SK-N-DZ (cell line): ENCODE data around the gene SMAD1.

Experiments used
- DNase-seq: peaks from one replicate; pipeline ENCODE4 v3.0.0-alpha.2; 2015; ENCODE audit warnings: low spot score

Gene SMAD1

GRCh38 chr4:145488310-145488709, 6.7 kb downstream of the SMAD1 start:
- DNase-seq, result no peak

- no peak for DNase-seq
Measured at GRCh38 chr4:145489556-145489955, 7.9 kb downstream of the SMAD1 start.

GRCh38 chr4:145490361-145490760, 8.7 kb downstream of the SMAD1 start:
- DNase-seq, result no peak

- no peak for DNase-seq
Measured at GRCh38 chr4:145490796-145491195, 9.1 kb downstream of the SMAD1 start.

- no peak for DNase-seq
Measured at GRCh38 chr4:145492376-145492775, 10.7 kb downstream of the SMAD1 start.

GRCh38 chr4:145493166-145493565, 11.5 kb downstream of the SMAD1 start:
- no peak for DNase-seq

GRCh38 chr4:145494666-145495270, 13.1 kb downstream of the SMAD1 start:
- no peak for DNase-seq

GRCh38 chr4:145496292-145496691, 14.6 kb downstream of the SMAD1 start:
- DNase-seq, result no peak

- no peak for DNase-seq
Measured at GRCh38 chr4:145497199-145498149, 15.8 kb downstream of the SMAD1 start.

- DNase-seq, result no peak
Measured at GRCh38 chr4:145498430-145498829, 16.8 kb downstream of the SMAD1 start.

- peak; percentile 45 for DNase-seq
Measured at GRCh38 chr4:145501051-145501660, 19.5 kb downstream of the SMAD1 start.

- DNase-seq, result no peak
Measured at GRCh38 chr4:145502809-145503208, 21.2 kb downstream of the SMAD1 start.

- DNase-seq, result no peak
Measured at GRCh38 chr4:145503486-145504072, 21.9 kb downstream of the SMAD1 start.

- no peak for DNase-seq
Measured at GRCh38 chr4:145505995-145506394, 24.3 kb downstream of the SMAD1 start.

GRCh38 chr4:145507636-145508035, 26.0 kb downstream of the SMAD1 start:
- no peak for DNase-seq

GRCh38 chr4:145511913-145512522, 30.4 kb downstream of the SMAD1 start:
- no peak for DNase-seq

- DNase-seq, result no peak
Measured at GRCh38 chr4:145513020-145513621, 31.5 kb downstream of the SMAD1 start.

- no peak for DNase-seq
Measured at GRCh38 chr4:145520172-145520571, 38.5 kb downstream of the SMAD1 start.

- no peak for DNase-seq
Measured at GRCh38 chr4:145521282-145521681, 39.6 kb downstream of the SMAD1 start.

- DNase-seq, result no peak
Measured at GRCh38 chr4:145523117-145523516, 41.5 kb downstream of the SMAD1 start.

GRCh38 chr4:145524552-145524951, 42.9 kb downstream of the SMAD1 start:
- DNase-seq, result no peak
